Brain microvascular endothelial cell (primary cell): ENCODE data around the gene FLT3.

Experiments
- DNase-seq: peaks from one replicate; pipeline ENCODE4 v3.0.0-alpha.2; 2020
- H3K27ac ChIP-seq: fragments of 250-450 bp; sonication (Bioruptor Pico); 2 replicates; pipeline ENCODE4 v1.5.1; 2020; ENCODE audit warnings: mild to moderate bottlenecking, moderate library complexity
- H3K27me3 ChIP-seq: fragments of 250-450 bp; sonication (Bioruptor Pico); replicated peaks from 2 replicates; pipeline ENCODE4 v1.5.1; 2020; ENCODE audit warnings: mild to moderate bottlenecking
- H3K36me3 ChIP-seq: fragments of 250-450 bp; sonication (Bioruptor Pico); replicated peaks from 2 replicates; pipeline ENCODE4 v1.5.1; 2020; ENCODE audit warnings: mild to moderate bottlenecking
- H3K4me3 ChIP-seq: 2 replicates; pipeline ENCODE4 v1.5.1; 2011; ENCODE audit warnings: low read depth, mild to moderate bottlenecking, control low read depth, low read length, moderate library complexity
- CTCF ChIP-seq: IDR thresholded peaks from 2 replicates; pipeline ENCODE4 v1.5.1; 2011; ENCODE audit warnings: low read depth, mild to moderate bottlenecking, moderate library complexity, low read length, control low read depth, inconsistent platforms; ENCODE audit errors: missing control alignments
- in situ Hi-C: cut with HindIII; loops from 2 replicates; pipeline ENCODE4 v1.10.0; 2017; ENCODE audit warnings: low sequenced_read_pairs, low pct_ligation_motif_present

The FLT3 gene

GRCh38 chr13:28055357-28055756 lies 45.0 kb downstream of the FLT3 start:
- no peak for DNase-seq
- in situ Hi-C loops, result no loop called here
- no peaks in the 10 kb centered on the region for H3K27me3 ChIP-seq
- TF ChIP-seq CTCF, result no peak
- no peak overlapping the region for H3K27ac ChIP-seq
- no peaks in the 10 kb centered on the region for H3K36me3 ChIP-seq
- H3K4me3 ChIP-seq, result no peak overlapping the region

- no peak for DNase-seq
Observed at GRCh38 chr13:28052945-28053344, 47.4 kb downstream of the FLT3 start.

GRCh38 chr13:28049880-28050875 lies 50.2 kb downstream of the FLT3 start:
- H3K4me3 ChIP-seq, result no peak overlapping the region
- in situ Hi-C loops, result no loop called here
- H3K27ac ChIP-seq, result no peak overlapping the region
- peaks cover 5% of the 10 kb centered on the region for H3K27me3 ChIP-seq
- DNase-seq, result no peak
- TF ChIP-seq CTCF, result no peak
- H3K36me3 ChIP-seq, result no peaks in the 10 kb centered on the region

More at GRCh38 chr13:28052945-28053344, 47.4 kb downstream of the FLT3 start:
- Histone ChIP-seq H3K27me3 (peaks cover 5% of the 10 kb centered on the region), H3K36me3 (no peaks in the 10 kb centered on the region), H3K4me3 (no peak overlapping the region), H3K27ac (no peak overlapping the region)
- TF ChIP-seq CTCF, result no peak
- in situ Hi-C loops, result no loop called here

- in situ Hi-C loops, result no loop called here
- no peak overlapping the region for H3K4me3 ChIP-seq
Observed at GRCh38 chr13:28049215-28049614, 51.2 kb downstream of the FLT3 start.

GRCh38 chr13:28048768-28049167 lies 51.6 kb downstream of the FLT3 start:
- Histone ChIP-seq H3K36me3 (no peaks in the 10 kb centered on the region), H3K4me3 (no peak overlapping the region), H3K27ac (no peak overlapping the region), H3K27me3 (peaks cover 5% of the 10 kb centered on the region)
- DNase-seq, result no peak
- in situ Hi-C loops, result no loop called here
- no peak for TF ChIP-seq CTCF

More at GRCh38 chr13:28049215-28049614, 51.2 kb downstream of the FLT3 start:
- no peak for TF ChIP-seq CTCF
- Histone ChIP-seq H3K36me3 (no peaks in the 10 kb centered on the region), H3K27me3 (peaks cover 5% of the 10 kb centered on the region), H3K27ac (no peak overlapping the region)
- DNase-seq, result no peak
